A204.1 (cell line): ENCODE results near the gene PCDHGA7.
"Not testable (repeated sequence)": the region's sequence is repeated elsewhere in the genome, so short reads cannot be mapped to it uniquely, and the experiment has no call there.

Experiments used
- FAIRE-seq: peaks from 2 replicates; lab custom pipeline; 2012; peaks lifted over from hg19 to GRCh38; lab: Jason Lieb, UNC

The PCDHGA7 gene

DNA sequence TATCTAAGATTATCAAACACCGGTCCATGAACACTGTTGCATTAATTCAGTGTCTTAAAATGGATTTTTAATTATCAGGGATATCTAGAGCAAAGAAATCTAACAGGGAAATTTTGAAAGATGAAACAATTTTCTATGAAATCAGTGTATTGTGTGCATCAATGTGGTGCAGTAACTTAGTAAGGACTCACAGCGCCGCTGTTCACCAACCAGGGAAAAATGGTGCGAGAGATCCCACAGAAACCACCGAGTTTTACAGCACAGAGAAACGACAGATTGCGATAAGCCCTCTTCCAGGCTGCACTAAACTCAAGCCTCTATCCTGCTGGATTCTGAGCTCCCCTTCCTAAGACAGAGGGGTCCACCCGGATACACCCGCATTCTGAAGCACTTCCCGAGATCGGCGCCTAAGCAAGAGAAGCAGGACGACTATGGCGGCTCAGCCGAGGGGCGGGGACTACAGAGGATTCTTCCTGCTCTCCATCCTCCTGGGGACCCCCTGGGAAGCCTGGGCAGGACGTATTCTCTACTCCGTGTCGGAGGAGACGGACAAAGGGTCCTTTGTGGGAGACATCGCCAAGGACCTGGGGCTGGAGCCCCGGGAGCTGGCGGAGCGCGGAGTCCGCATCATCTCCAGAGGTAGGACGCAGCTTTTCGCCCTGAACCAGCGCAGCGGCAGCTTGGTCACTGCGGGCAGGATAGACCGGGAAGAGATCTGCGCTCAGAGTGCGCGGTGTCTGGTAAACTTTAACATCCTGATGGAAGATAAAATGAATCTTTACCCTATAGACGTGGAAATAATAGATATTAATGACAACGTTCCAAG lies at the start of gene PCDHGA7:
Gene PCDHGA7, plus strand, starts transcription at position 274 of the 826 bp plus-strand sequence. Its CDS starts 158 bp downstream, at position 432.
- FAIRE-seq, result no peak

DNA sequence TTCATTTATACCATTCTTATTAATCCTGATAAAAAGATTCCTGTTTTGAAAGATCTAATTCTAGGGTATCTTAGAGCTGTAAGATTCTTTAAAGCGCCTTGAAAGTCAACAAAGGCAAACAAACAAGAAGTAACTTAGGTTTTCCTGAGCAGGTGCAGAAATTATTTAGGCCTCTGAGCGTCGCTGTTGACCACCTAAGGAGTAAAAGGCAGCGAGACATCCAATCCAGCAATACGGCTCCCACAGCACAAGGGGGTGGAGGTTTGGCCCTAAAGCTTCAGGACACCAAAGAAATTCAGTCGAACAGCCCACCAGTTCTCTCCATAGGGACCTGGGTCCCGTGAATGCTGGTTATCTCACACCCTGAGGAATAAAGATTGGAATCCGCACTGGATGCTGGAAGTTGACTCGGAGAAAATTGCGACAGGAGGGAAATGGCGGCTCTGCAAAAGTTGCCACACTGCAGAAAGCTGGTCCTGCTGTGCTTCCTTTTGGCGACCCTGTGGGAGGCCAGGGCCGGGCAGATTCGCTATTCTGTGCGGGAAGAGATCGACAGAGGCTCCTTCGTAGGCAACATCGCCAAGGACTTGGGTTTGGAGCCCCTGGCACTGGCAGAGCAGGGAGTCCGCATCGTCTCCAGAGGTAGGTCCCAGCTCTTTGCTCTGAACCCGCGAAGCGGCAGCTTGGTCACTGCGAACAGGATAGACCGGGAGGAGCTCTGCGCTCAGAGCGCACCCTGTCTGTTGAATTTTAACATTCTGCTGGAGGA lies 43.8 kb upstream of the PCDHGA7 start, which contains the start of gene PCDHGA2:
Gene PCDHGA2, plus strand, starts transcription at position 223 of the 769 bp plus-strand sequence.
- no peak for FAIRE-seq

DNA sequence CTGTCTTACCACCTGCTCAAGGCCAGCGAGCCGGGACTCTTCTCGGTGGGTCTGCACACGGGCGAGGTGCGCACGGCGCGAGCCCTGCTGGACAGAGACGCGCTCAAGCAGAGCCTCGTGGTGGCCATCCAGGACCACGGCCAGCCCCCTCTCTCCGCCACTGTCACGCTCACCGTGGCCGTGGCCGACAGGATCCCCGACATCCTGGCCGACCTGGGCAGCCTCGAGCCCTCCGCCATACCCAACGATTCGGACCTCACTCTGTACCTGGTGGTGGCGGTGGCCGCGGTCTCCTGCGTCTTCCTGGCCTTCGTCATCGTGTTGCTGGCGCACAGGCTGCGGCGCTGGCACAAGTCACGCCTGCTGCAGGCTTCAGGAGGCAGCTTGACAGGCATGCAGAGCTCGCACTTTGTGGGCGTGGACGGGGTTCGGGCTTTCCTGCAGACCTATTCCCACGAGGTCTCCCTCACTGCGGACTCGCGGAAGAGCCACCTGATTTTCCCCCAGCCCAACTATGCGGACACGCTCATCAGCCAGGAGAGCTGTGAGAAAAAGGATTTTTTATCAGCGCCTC lies 41.7 kb upstream of the PCDHGA7 start:
- not testable (repeated sequence) for FAIRE-seq

DNA sequence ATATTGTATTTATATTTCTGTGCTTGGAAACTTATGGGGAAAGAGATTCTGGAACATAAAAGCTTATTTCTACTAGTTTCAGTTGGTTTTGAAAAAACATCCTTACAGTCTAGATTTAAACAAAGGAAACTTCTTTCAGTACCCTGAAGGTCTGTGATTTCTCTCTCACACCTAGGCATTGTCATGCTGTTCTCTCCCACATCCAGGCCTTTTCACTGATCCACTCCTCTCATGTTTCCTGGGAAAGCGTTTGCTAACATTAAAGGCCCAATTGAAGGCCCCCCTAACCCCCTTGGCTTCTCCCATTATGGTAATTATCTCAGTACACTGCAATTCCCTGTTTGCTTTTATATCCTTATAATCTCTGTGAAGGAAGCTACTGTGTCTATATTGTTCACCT lies 39.8 kb upstream of the PCDHGA7 start:
- no peak for FAIRE-seq

DNA sequence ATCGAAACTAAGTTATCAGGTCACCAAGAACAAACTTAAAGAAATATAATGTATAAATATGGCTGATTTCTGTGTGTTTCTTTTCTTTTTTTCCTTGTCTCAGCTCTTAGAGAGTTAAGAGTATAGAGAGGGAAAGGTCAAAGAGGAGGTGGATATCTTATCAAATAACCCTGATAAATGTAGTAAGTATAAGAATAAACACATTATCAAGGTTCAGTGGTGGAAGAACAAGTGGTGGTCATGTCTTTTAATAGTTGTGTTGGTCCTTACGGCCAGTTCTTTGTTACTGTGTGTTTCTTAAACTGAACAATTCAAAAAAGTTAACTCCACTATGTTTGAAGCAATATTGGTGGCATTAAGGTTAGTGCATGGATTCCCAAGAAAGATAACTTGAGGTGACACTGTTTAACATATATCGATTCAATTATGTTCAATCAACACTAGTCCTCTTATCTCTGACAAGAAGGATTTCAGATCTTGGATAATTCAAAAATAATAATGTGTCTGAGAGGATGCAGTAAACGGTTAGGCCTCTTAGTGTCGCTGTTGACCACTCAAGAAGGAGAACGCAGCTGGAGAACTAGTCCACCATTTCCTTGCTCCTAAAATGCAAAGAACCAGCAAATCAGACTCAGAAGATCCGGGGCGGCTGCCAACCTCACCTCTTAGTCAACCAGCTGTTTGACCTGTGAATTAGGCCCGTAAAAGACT lies 39.1 kb upstream of the PCDHGA7 start, which contains the start of gene PCDHGA3:
Gene PCDHGA3, plus strand, starts transcription at position 588 of the 711 bp plus-strand sequence. CDS start 205 bp downstream, outside the sequence.
- FAIRE-seq, result no peak

DNA sequence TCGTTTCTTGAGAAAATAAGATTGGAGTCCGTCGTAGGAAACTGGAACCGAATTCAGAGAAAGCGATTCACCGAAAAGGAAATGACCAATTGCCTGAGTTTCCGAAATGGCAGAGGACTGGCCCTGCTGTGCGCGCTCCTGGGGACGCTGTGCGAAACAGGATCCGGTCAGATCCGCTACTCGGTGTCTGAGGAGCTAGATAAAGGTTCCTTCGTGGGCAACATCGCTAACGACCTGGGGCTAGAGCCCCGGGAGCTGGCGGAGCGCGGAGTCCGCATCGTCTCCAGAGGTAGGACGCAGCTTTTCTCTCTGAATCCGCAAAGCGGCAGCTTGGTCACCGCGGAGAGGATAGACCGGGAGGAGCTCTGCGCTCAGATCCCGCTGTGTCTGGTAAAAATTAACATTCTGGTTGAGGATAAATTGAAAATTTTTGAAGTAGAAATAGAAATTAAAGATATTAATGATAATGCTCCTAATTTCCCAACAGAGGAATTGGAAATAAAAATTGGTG lies 38.5 kb upstream of the PCDHGA7 start:
- FAIRE-seq, result no peak

DNA sequence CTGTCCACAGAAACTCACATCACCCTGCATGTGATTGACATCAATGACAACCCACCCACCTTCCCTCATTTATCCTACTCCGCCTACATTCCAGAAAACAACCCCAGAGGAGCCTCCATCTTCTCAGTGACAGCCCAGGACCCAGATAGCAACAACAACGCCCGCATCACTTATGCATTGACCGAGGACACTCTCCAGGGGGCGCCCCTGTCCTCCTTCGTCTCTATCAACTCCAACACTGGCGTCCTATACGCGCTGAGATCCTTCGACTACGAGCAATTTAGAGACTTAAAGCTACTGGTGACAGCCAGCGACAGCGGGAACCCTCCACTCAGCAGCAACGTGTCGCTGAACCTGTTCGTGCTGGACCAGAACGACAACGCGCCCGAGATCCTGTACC lies 37.2 kb upstream of the PCDHGA7 start:
- no peak for FAIRE-seq

DNA sequence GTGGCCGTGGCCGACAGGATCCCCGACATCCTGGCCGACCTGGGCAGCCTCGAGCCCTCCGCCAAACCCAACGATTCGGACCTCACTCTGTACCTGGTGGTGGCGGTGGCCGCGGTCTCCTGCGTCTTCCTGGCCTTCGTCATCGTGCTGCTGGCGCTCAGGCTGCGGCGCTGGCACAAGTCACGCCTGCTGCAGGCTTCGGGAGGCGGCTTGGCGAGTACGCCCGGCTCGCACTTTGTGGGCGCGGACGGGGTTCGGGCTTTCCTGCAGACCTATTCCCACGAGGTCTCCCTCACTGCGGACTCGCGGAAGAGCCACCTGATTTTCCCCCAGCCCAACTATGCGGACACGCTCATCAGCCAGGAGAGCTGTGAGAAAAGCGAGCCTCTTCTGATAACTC lies 36.5 kb upstream of the PCDHGA7 start:
- FAIRE-seq, result not testable (repeated sequence)

DNA sequence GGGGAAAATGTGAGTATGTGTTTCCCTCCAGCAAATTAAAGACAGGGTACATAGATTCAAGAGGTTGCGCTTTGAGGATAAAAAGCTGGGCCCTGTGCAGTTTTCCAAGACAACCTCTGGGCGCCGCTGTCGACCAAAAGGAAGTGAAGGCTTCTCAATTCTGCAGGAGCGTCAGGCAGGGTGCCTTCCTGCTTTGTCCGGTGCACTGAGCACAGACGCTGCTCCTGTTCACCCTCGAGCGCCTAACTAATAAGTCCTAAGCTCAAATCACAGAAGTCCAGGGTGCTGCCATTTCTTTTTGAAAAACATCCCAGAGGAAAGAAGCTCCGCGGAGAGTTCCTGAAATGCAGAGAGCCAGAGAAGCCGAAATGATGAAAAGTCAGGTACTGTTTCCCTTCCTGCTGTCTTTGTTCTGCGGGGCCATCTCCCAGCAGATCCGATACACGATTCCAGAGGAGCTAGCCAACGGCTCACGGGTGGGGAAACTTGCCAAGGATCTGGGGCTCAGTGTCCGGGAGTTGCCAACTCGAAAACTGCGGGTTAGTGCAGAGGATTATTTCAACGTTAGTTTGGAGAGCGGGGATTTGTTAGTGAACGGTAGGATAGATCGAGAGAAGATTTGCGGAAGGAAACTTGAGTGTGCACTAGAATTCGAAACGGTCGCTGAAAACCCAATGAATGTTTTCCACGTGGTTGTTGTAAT lies 32.5 kb upstream of the PCDHGA7 start, which contains the start of gene PCDHGB1:
Gene PCDHGB1, plus strand, starts transcription at position 183 of the 703 bp plus-strand sequence. Its CDS starts 162 bp downstream, at position 345.
- no peak for FAIRE-seq

DNA sequence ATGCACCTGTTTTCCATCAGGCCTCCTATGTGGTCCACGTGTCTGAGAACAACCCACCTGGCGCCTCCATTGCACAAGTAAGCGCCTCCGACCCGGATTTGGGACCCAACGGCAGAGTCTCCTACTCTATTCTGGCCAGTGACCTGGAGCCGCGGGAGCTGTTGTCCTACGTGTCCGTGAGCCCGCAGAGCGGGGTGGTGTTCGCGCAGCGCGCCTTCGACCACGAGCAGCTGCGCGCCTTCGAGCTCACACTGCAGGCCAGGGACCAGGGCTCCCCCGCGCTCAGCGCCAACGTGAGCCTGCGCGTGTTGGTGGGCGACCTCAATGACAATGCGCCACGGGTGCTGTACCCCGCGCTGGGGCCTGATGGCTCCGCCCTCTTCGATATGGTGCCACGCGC lies 31.0 kb upstream of the PCDHGA7 start:
- no peak for FAIRE-seq

DNA sequence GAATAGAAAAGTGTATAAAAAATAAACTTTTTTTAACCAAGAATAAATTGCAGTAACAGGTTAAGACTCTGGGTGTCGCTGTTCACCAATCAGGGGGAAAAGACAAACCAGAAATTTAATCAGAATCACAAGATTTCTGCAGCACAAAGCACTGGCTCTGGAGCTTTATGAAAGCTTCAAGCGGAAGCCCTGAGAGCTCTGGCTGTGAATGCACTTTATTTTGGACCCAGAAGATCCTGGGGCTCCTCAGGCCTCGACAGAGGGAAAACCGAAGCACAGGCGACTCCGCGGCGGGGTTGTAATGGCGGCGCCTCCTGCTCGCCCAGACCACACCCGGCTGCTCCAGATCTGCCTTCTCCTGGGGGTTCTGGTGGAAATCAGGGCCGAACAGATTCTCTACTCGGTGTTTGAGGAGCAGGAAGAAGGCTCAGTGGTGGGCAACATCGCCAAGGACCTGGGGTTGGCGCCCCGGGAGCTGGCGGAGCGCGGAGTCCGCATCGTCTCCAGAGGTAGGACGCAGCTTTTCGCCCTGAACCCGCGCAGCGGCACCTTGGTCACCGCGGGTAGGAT lies 27.6 kb upstream of the PCDHGA7 start, which contains the start of gene PCDHGA4:
Gene PCDHGA4, plus strand, starts transcription at position 122 of the 570 bp plus-strand sequence. Its CDS starts 87 bp downstream, at position 209.
- peak; percentile 88 for FAIRE-seq

DNA sequence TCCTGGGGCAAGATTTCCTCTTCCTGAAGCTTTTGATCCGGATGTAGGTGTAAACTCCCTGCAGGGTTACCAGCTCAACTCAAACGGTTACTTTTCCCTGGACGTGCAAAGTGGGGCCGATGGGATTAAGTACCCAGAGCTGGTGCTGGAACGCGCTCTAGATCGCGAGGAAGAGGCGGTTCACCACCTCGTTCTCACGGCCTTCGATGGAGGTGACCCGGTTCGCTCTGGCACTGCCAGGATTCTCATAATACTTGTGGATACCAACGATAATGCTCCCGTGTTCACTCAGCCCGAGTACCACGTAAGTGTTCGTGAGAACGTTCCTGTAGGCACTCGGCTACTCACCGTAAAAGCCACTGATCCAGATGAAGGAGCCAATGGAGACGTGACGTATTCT lies 26.9 kb upstream of the PCDHGA7 start:
- FAIRE-seq, result no peak

DNA sequence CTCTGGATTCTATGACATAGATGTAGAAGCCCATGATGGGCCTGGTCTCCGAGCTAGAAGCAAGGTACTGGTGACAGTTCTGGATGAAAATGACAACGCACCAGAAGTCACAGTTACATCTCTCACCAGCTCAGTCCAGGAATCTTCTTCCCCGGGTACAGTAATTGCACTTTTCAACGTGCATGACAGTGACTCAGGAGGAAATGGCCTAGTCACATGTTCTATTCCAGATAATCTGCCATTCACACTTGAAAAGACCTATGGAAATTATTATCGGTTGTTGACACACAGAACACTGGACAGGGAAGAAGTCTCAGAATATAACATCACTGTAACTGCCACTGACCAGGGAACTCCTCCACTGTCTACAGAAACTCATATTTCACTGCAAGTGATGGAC lies 26.4 kb upstream of the PCDHGA7 start:
- no peak for FAIRE-seq

DNA sequence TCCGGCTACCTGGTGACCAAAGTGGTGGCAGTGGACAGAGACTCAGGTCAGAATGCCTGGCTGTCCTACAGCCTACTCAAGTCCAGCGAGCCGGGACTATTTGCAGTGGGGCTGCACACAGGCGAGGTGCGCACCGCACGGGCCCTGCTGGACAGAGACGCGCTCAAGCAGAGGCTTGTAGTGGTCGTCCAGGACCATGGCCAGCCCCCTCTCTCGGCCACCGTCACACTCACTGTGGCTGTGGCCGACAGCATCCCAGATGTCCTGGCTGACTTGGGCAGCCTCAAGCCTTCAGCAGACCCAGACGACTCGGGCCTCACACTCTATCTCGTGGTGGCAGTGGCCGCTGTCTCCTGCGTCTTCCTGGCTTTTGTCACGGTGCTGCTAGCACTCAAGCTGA lies 25.6 kb upstream of the PCDHGA7 start:
- FAIRE-seq, result no peak

DNA sequence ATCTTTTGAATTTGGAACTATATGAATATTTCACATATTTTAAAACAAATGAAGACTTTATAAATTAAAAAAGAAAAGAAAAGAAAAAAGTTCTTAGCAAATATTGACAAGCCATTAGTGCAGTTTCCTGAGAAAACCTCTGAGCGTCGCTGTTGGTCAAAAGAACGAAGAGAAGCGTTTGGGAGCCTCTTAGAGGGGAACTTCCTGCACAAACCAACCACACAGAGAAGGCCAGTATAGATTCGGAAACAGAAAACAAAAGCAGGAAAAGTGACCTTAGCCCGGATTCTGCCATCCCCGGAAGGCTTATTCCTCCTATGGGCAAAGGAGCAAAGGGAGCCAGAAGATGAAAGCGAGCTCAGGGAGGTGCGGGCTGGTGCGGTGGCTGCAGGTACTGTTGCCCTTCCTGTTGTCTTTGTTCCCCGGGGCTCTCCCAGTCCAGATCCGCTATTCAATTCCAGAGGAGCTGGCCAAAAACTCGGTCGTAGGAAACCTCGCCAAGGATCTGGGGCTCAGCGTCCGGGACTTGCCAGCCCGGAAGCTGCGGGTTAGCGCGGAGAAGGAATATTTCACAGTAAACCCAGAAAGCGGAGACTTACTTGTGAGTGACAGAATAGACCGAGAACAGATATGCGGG lies 22.6 kb upstream of the PCDHGA7 start, which contains the start of gene PCDHGB2:
Gene PCDHGB2, plus strand, starts transcription at position 205 of the 637 bp plus-strand sequence. Its CDS starts 142 bp downstream, at position 347.
- peak; percentile 97 for FAIRE-seq

DNA sequence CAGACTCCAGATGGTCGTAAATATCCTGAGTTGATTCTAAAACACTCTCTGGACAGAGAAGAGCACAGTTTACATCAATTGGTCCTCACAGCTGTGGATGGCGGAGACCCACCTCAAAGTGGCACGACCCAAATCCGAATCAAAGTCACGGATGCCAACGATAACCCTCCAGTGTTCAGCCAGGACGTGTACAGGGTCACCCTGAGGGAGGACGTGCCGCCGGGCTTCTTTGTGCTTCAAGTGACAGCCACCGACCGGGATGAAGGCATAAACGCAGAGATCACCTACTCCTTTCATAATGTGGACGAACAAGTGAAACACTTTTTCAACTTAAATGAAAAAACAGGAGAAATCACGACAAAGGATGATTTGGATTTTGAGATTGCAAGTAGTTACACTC lies 21.9 kb upstream of the PCDHGA7 start:
- FAIRE-seq, result no peak

DNA sequence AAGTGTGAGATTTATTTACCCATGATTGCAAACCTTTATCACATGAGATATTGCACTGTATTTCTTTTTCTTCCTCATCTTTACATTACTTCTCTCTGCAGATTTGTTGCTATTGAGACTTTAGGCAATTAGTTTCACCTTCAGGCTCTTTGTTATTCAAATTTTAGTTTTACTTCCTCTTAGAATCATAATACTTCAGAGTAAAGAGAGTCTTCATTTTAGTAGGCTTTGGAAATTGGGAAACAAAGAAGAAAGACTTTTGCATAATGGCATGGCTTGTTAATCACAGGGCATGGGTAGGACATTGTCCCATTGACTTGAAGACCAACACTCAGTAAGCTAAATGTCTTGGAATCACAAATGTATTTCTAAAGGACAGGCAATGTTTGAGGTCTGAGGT lies 19.8 kb upstream of the PCDHGA7 start:
- FAIRE-seq, result no peak

DNA sequence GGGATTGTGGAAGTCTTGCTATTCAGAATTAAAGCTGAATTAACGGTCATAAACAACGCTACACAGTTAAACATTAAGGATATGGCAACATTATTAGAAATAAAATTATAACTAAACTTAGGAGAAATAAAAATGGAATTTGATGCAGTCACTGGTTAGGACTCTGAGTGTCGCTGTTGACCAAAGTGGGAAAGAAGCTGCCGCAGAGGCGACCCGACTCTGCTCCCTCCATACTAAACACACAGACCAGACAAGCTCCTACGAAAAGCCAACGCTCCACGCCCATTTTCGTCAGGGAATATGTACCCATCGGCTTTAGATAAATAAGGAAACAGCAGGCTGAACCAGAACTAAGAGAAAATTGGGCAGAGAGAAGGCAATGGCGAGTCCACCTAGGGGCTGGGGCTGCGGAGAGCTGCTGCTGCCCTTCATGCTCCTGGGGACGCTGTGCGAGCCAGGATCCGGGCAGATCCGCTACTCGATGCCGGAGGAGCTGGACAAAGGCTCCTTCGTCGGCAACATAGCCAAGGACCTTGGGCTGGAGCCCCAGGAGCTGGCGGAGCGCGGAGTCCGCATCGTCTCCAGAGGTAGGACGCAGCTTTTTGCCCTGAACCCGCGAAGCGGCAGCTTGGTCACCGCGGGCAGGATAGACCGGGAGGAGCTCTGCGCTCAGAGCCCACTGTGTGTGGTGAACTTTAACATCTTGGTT lies 18.4 kb upstream of the PCDHGA7 start, which contains the start of gene PCDHGA5:
Gene PCDHGA5, plus strand, starts transcription at position 211 of the 709 bp plus-strand sequence. Its CDS starts 169 bp downstream, at position 380.
- no peak for FAIRE-seq
